GM12878 (cell line): ENCODE measurements around the gene CD38. TPM values are rescaled to one million over a fixed set of nuclear protein-coding genes. Genes with fewer than 3 reads are reported as not detected.

Source experiments
- CEBPB ChIP-seq, 2 experiments: fragments of 150-350 bp in 1 of 2; IDR thresholded peaks; 2 replicates each; pipeline ENCODE4 v1.6.1; 2012 to 2014; ENCODE audit warnings: low read depth in 2 of 2, low read length in 2 of 2, borderline replicate concordance in 1 of 2, inconsistent platforms in 1 of 2
- CREM ChIP-seq: IDR thresholded peaks from 2 replicates; pipeline ENCODE4 v1.6.1; 2014; ENCODE audit warnings: antibody characterized with exemption, low read depth
- JUND ChIP-seq: IDR thresholded peaks from 2 replicates; pipeline ENCODE4 v1.6.1; 2012; ENCODE audit warnings: low read depth, mild to moderate bottlenecking, low read length, improper control_type of control experiment, moderate library complexity
- LARP7 ChIP-seq: fragments of 450-650 bp; IDR thresholded peaks from 2 replicates; pipeline ENCODE4 v1.6.1; 2017; ENCODE audit warnings: mild to moderate bottlenecking
- SMC3 ChIP-seq: IDR thresholded peaks from 2 replicates; pipeline ENCODE4 v1.6.1; 2011; ENCODE audit warnings: low read length, improper control_type of control experiment, borderline replicate concordance
- ZNF24 ChIP-seq: fragments of 450-650 bp; IDR thresholded peaks from 2 replicates; pipeline ENCODE4 v1.6.1; 2017; ENCODE audit warnings: antibody characterized with exemption, mild to moderate bottlenecking
- ZZZ3 ChIP-seq: IDR thresholded peaks from 2 replicates; pipeline ENCODE4 v1.6.1; 2011; ENCODE audit warnings: low read depth; ENCODE audit not compliant: control insufficient read depth, insufficient read length
- polyA plus RNA-seq, 11 experiments: library from polyadenylated mRNA; depleted of rRNA in 4 of 11; unstranded in 6 of 11; stranded (reverse) in 5 of 11; fragments of >200 nt; fragmentation: Nextera tagmentation in 4 of 11; fragmentation: Illumina TruSeq in 1 of 11; extraction: Ambion mirVana in 4 of 11; extraction: Trizol in 1 of 11; gene quantifications; 1 replicate in 1 of 11; 2 replicates in 10 of 11; pipeline versions ENCODE4 v1.2.1 to v1.2.3, GENCODE V29; 2011 to 2016; ENCODE audit warnings: inconsistent platforms in 2 of 11, missing spikeins in 2 of 11, low read depth in 1 of 11
- total RNA-seq, 4 experiments: library from RNA; depleted of rRNA in 3 of 4; stranded (reverse); fragments of >200 nt in 3 of 4; fragmentation: Illumina TruSeq in 1 of 4; extraction: Trizol in 1 of 4; gene quantifications; 2 replicates each; pipeline versions ENCODE4 v1.2.1 to v1.2.3, GENCODE V29; 2013 to 2021
- TF ChIP-seq, protein P1 (sequence below): fragments of 450-650 bp; IDR thresholded peaks from 2 replicates; pipeline ENCODE4 v1.6.1; 2017; ENCODE audit warnings: borderline replicate concordance
- TF ChIP-seq, protein P2 (sequence below): IDR thresholded peaks from 2 replicates; pipeline ENCODE4 v1.6.1; 2011; ENCODE audit warnings: low read depth, low read length, improper control_type of control experiment, borderline replicate concordance
- TF ChIP-seq, protein P3 (sequence below): fragments of 450-650 bp; IDR thresholded peaks from 2 replicates; pipeline ENCODE4 v1.6.1; 2017; ENCODE audit warnings: mild to moderate bottlenecking, moderate library complexity
- TF ChIP-seq, protein P4 (sequence below): fragments of 450-650 bp; IDR thresholded peaks from 2 replicates; pipeline ENCODE4 v1.6.1; 2016; ENCODE audit warnings: mild to moderate bottlenecking

CD38 gene
- total and polyA plus RNA-seq, 10 of the 15 experiments (the other 5 are each of a cell fraction or from before 2014, with no cell fraction given): 3.5 to 39.8 (median 12.7) TPM

DNA sequence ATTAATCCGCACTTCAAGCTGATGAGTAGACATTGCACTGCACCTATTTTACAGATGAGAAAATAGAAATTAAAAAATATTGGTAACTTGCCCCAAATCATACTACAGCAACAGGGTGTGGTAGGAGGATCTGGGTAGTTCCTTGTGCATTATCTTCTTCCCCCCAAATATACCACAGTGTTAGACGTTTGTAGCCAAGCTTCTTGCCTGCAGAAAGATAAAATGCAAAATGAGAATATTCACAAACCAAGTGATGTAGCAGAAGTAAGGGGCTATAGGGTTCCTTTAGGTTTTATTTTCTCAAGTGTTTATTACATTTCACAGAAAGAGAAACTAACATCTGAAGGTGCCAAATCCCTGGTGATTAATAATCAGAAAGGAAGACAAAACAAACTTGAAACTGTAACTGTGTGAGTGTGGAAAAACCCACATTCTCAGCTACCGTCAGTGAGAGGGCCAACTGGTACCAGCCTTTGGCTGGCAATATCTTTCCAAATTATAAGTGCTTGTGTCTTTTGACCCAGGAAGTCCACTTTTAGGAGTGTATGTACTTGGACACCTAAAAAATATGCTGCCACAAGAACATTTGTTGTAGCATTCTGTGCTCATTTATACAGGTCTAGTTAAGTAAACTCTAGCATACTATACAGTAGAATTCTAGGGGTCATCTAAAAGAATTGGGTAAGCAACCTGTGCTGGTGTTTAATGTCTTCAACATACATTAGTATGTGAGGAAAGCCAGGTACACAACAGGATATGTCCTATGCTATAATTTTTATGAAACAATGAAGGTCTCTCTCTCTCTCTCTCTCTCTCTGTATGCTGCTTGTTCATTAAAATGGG, 6.7 kb upstream of the CD38 start (continued):
- TF ChIP-seq, protein P1, sequence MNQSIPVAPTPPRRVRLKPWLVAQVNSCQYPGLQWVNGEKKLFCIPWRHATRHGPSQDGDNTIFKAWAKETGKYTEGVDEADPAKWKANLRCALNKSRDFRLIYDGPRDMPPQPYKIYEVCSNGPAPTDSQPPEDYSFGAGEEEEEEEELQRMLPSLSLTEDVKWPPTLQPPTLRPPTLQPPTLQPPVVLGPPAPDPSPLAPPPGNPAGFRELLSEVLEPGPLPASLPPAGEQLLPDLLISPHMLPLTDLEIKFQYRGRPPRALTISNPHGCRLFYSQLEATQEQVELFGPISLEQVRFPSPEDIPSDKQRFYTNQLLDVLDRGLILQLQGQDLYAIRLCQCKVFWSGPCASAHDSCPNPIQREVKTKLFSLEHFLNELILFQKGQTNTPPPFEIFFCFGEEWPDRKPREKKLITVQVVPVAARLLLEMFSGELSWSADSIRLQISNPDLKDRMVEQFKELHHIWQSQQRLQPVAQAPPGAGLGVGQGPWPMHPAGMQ: no peak
- no peak for TF ChIP-seq SMC3
- TF ChIP-seq ZNF24: no peak
- TF ChIP-seq JUND: peak; percentile 48; the same call in 1 of the 2 replicates
- TF ChIP-seq, protein P2, sequence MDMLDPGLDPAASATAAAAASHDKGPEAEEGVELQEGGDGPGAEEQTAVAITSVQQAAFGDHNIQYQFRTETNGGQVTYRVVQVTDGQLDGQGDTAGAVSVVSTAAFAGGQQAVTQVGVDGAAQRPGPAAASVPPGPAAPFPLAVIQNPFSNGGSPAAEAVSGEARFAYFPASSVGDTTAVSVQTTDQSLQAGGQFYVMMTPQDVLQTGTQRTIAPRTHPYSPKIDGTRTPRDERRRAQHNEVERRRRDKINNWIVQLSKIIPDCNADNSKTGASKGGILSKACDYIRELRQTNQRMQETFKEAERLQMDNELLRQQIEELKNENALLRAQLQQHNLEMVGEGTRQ: no peak
- TF ChIP-seq, protein P3, sequence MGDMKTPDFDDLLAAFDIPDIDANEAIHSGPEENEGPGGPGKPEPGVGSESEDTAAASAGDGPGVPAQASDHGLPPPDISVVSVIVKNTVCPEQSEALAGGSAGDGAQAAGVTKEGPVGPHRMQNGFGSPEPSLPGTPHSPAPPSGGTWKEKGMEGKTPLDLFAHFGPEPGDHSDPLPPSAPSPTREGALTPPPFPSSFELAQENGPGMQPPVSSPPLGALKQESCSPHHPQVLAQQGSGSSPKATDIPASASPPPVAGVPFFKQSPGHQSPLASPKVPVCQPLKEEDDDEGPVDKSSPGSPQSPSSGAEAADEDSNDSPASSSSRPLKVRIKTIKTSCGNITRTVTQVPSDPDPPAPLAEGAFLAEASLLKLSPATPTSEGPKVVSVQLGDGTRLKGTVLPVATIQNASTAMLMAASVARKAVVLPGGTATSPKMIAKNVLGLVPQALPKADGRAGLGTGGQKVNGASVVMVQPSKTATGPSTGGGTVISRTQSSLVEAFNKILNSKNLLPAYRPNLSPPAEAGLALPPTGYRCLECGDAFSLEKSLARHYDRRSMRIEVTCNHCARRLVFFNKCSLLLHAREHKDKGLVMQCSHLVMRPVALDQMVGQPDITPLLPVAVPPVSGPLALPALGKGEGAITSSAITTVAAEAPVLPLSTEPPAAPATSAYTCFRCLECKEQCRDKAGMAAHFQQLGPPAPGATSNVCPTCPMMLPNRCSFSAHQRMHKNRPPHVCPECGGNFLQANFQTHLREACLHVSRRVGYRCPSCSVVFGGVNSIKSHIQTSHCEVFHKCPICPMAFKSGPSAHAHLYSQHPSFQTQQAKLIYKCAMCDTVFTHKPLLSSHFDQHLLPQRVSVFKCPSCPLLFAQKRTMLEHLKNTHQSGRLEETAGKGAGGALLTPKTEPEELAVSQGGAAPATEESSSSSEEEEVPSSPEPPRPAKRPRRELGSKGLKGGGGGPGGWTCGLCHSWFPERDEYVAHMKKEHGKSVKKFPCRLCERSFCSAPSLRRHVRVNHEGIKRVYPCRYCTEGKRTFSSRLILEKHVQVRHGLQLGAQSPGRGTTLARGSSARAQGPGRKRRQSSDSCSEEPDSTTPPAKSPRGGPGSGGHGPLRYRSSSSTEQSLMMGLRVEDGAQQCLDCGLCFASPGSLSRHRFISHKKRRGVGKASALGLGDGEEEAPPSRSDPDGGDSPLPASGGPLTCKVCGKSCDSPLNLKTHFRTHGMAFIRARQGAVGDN: no peak
- TF ChIP-seq CREM: 0 out of 2 replicates have a peak, but pooled peaks have one; percentile 47
- no peak for TF ChIP-seq CEBPB (IDR thresholded peaks at IDR 0.05; ENCODE audit: borderline replicate concordance in 1 of 2, low read depth in 2 of 2, low read length in 2 of 2)
- TF ChIP-seq, protein P4, sequence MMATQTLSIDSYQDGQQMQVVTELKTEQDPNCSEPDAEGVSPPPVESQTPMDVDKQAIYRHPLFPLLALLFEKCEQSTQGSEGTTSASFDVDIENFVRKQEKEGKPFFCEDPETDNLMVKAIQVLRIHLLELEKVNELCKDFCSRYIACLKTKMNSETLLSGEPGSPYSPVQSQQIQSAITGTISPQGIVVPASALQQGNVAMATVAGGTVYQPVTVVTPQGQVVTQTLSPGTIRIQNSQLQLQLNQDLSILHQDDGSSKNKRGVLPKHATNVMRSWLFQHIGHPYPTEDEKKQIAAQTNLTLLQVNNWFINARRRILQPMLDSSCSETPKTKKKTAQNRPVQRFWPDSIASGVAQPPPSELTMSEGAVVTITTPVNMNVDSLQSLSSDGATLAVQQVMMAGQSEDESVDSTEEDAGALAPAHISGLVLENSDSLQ: peak; percentile 62; the same call in 1 of the 2 replicates
- TF ChIP-seq ZZZ3: no peak
- TF ChIP-seq LARP7: no peak
